ENCODE results near the gene FRMD4B.

The FRMD4B gene

DNA sequence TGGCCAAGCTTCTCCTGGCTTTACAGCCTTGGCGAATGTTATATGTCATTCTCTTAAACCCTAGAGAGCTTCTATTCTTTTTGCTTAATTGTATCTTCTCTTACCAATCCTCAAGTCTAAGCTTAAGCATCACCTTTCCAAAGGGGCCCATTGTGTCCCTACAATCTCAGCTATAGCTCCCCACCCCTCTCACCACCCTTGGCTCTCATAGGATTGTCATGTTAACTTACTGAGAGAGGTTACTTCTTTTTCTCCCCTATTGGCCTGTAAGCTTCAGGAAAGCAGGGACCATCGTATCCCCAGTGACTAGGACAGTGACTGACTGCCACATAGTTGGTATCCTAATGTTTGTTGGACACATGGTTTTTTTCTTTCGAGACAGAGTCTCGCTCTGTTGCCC is 220.1 kb downstream of the FRMD4B start:
- no peak for DNase-seq

GRCh38 chr3:69164296-69164695 is 221.6 kb downstream of the FRMD4B start:
- no peak for DNase-seq

- DNase-seq = no peak
Observed at GRCh38 chr3:69162308-69162980, 223.4 kb downstream of the FRMD4B start.

GRCh38 chr3:69161587-69162307 is 224.1 kb downstream of the FRMD4B start:
- DNase-seq = peak; percentile 28

- no peak for DNase-seq
Observed at GRCh38 chr3:69160525-69160924, 225.4 kb downstream of the FRMD4B start.

- no peak for DNase-seq
Observed at GRCh38 chr3:69160107-69160506, 225.8 kb downstream of the FRMD4B start.

GRCh38 chr3:69149586-69149985 is 236.3 kb downstream of the FRMD4B start:
- DNase-seq = no peak

GRCh38 chr3:69145688-69146087 is 240.2 kb downstream of the FRMD4B start:
- no peak for DNase-seq

DNA sequence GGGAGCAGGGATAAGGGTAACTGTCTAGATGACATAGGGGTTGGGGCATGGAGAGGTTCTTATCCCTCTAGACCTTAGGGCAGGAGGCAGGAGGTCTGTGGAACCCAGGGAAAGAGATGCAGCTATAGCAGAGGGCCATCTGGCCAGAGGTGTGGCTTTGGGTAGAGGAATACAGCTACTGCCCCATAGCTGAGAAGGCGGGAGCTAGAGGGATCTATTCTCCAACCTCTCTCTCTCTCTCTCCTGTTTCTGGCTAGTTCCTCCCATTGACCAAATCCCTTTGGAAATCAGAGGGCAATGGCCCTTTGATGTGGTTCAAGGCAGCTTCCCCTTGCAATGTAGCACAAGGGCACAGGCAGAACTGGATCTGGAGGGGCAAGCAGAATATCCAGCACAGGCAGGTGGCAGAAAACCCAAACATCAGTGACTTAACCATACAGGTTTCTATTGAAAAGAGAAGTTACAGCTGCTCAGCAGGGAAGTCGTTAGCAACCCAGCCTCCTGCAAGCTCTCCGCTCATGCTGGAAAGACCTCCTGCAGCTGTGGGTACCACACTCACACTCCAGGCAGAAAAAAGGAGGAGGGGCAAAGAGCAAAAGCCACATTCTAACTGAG is 241.2 kb downstream of the FRMD4B start:
- DNase-seq = peak; percentile 44

DNA sequence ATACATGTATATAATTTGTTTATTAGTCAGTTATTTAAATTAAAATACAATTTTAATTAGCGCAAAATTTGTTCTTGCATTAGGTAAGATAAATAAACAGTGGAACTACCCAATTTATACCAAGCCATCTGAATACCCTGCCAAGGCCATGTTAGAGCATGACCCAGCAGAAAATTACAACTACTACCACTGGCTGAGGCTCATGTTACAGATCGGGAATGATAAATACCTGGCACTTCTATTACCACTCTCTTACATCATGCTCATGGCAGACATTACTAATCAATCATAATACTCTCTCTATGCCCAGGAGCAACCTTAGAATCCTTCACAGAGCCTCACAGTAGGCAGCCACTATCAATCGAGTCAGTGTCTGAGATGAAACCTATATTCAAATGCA is 242.3 kb downstream of the FRMD4B start:
- DNase-seq = no peak

DNA sequence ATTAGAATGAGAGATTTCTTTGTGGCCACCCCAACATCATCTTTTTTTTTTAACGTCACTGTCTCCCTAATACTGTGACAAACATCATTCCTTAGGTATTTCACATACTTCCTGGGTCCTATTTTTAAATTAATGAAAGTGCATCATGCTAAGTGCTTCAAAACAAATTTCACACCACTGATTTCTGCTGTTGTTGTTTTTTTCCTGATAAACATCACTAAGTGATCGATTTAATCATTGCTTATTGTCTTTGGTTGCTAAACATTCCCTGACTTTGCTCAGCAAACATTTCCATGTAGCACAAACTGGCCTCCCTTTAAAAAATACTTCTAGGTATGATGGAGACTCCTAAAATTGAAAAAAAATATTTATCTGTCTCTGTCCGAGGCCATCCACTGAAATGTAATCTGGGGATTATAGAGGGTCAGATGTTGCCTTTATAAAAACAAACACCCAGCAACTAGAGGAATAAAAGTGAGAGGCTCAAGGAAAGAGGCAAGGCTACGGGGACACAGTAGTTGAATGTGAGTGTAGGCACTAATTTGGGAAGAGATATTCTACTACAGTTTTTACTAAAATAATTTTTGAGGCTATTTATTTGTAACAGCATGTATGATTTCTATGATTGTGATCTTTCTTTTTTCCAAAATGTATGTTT is 243.0 kb downstream of the FRMD4B start:
- DNase-seq = no peak

- DNase-seq = no peak
Observed at GRCh38 chr3:69142090-69142489, 243.8 kb downstream of the FRMD4B start.

- no peak for DNase-seq
Observed at GRCh38 chr3:69141313-69141712, 244.6 kb downstream of the FRMD4B start.

DNA sequence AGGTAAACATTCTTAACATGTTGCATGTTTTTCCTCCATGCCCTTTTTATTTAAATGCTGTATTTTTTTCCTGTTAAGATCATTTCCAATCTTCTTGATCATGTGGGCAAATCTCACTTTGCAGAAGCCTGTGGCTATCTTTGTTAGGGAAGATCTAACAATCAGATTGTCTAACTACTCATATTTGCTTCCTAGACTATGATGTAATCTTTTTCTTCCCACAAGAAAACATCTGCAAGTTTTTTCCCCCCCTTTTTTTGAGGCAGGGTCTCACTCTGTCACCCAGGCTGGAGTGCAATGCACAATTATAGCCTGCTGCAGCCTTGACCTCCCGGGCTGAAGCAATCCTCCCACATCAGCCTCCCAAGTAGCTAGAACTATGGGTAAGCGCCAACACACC is 248.5 kb downstream of the FRMD4B start:
- no peak for DNase-seq

GRCh38 chr3:69137005-69137404 is 248.9 kb downstream of the FRMD4B start:
- DNase-seq = no peak

- no peak for DNase-seq
Observed at GRCh38 chr3:69130689-69131088, 255.2 kb downstream of the FRMD4B start.

- DNase-seq = no peak
Observed at GRCh38 chr3:69129531-69129930, 256.4 kb downstream of the FRMD4B start.

GRCh38 chr3:69128509-69128908 is 257.4 kb downstream of the FRMD4B start:
- DNase-seq = no peak

- DNase-seq = no peak
Observed at GRCh38 chr3:69126999-69127398, 258.9 kb downstream of the FRMD4B start.

DNA sequence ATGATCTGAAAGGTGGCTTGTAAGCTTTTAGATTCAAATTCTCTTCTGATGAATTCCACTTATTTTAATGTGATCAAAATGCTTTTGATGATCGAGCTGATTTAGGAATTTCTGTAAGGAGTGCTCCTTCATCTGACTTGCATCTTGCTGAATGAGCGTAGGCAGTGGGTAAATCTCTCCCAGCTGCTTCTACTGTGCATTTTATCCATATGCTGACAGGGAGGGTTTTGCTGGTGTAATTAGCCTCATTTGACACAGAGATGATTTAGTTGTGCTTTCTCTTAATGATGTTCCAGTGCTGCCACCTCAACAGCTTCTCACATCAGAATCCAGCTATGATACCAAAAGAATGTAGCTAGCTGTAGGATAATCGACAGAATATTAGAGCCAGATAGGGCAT is 259.7 kb downstream of the FRMD4B start:
- DNase-seq = no peak

DNA sequence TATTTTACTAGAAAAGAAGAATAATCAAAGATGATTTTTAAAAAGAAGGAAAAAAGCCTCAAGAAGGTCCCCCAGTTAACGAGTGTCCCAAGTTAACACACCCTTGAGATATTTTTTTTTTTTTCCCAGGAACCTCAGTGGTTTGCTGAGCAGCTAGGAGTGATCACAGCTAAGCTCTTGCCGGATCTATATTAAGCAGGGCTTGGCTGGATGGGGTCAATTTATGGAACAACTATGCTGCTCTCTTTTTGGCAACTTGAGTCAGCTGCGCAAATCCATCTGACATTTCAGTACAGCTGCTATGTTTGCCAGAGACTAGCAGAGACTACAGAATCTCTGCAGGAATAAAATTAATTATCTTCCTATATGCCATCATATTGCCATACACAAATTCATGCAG is 263.5 kb downstream of the FRMD4B start, which contains the start of gene LMOD3:
Gene LMOD3 (minus strand): TSS at position 193 of the 400 bp plus-strand sequence. CDS start 209 bp downstream, outside the sequence.
- no peak for DNase-seq

DNA sequence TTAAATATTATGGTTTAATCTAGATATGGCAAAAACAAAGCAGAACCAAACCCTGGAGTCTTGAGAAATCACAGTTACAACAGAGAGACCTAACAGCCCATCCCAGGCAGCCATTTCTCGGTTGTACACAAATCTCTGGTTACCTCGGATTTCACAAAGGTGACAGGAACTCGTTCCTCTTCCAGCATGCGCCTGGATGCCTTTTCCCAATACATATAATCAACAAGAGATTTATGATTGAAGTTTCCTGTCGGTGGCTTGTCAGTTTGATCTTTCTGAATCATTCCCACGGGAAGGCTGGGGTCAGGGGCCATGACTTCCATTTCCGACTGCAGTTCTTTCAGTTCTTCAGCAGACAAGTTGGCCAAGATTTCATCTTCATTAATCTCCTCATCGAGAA is 263.9 kb downstream of the FRMD4B start:
- no peak for DNase-seq

DNA sequence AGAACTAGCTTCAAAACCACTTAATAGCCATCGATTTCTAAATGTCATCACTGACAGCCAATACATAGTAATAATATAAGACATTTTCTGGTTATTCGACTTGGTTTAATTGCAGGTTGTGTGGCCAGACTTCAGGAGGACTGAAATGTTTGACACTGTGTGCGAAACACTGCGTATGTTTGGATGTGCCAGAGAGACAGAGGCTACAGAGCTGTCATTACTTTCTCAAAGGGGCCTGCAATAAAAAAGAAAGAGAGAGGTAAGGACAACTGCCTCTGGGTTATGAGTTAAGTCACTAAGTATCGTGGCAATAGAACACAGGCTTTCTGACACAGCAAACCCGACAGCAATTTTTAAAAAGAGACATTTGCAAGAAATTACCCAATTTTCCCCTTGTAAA is 264.4 kb downstream of the FRMD4B start:
- no peak for DNase-seq

Data from NCI-H1092 treated with DMSO at 0.1 percent for 48 hours (cell line).